ENCODE measurements around the gene IGFBP7.

IGFBP7 gene

DNA sequence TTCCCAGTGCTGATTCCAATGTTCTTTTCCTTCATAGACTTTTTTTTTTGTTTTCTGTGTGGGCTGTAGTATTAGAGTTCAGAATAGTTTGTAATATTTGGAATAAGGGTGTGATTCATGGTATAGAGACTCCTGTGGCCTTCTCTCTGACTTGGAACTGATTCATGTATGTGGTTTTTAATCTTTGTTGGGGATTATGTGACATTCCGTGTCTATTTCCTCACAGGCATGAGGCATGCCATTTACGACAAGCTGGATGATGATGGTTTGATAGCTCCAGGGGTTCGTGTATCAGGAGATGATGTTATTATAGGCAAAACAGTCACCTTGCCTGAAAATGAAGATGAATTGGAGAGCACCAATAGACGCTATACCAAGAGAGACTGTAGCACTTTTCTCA, 87.1 kb downstream of the IGFBP7 start:
- Histone ChIP-seq H3K4me3 (ENCODE audit: low read length) (no peak overlapping the region), H3K9ac (ENCODE audit: low read length) (no peak overlapping the region), H3K9me3 (ENCODE audit: control insufficient read depth, low read length) (no peaks in the 10 kb centered on the region), H3K27me3 (replicated peaks; ENCODE audit: control insufficient read depth, insufficient read depth, low read length) (no peaks in the 10 kb centered on the region), H3K36me3 (ENCODE audit: control insufficient read depth, insufficient read depth, low read length, severe bottlenecking) (peaks cover 83% of the 10 kb centered on the region), H3K4me1 (ENCODE audit: control insufficient read depth, insufficient read depth, low read length) (peaks cover 31% of the 10 kb centered on the region)
- DNase-seq (ENCODE audit: low read depth) = peak; percentile 89

DNA sequence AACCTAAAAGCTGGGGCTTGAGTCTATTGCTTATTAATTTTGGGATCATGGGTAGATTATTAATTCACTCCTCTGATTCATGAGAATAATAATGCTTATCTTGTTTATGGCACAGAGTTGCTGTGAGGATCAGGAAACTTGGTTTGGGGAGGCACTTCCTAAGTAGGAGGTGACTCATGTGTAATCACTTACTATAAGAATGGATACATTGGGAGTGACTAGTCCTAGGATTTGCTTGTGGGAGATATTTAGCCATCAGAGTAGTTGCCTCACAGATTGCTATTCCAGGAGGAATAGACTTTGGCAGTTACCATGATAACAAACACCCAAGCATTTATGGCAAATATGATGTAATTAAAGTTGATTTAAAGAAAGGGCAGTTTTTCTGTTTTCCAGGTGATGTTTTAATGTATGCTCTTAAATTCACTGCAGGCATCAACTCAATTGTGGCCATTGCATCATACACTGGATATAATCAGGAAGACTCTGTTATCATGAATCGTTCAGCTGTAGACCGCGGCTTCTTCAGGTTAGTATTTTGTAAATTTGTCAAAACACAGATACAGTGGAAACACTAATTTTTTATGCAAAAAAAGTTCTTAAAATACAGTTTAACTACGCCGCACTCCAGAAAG, 89.6 kb downstream of the IGFBP7 start:
- Histone ChIP-seq H3K36me3 (ENCODE audit: control insufficient read depth, insufficient read depth, low read length, severe bottlenecking) (peaks cover 82% of the 10 kb centered on the region), H3K4me1 (ENCODE audit: control insufficient read depth, insufficient read depth, low read length) (peaks cover 31% of the 10 kb centered on the region), H3K9me3 (ENCODE audit: control insufficient read depth, low read length) (no peaks in the 10 kb centered on the region), H3K27me3 (replicated peaks; ENCODE audit: control insufficient read depth, insufficient read depth, low read length) (no peaks in the 10 kb centered on the region), H3K4me3 (ENCODE audit: low read length) (no peak overlapping the region), H3K9ac (ENCODE audit: low read length) (no peak overlapping the region)
- DNase-seq (ENCODE audit: low read depth) = peak; percentile 68

DNA sequence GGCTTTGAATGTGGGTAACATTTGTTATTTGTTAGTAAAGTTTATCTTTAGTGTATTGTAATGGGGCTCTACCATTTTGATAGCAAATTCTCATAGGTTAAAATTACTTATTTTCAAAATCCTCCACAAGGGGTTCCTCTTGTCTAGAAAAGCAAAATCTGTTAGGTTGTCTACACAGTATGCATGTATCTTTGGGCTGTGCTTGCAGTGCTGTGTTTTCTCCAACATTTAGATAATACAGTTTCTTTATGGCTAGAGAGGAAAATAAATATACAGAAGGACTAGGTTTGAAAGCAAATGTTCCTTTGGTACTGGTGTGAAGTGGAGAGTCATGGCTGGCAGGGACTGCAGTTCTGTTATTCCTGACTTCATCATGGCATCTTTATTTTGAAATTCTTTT, 91.2 kb downstream of the IGFBP7 start:
- Histone ChIP-seq H3K9ac (ENCODE audit: low read length) (no peak overlapping the region), H3K27me3 (replicated peaks; ENCODE audit: control insufficient read depth, insufficient read depth, low read length) (no peaks in the 10 kb centered on the region), H3K4me3 (ENCODE audit: low read length) (no peak overlapping the region), H3K9me3 (ENCODE audit: control insufficient read depth, low read length) (no peaks in the 10 kb centered on the region), H3K4me1 (ENCODE audit: control insufficient read depth, insufficient read depth, low read length) (peaks cover 31% of the 10 kb centered on the region), H3K36me3 (ENCODE audit: control insufficient read depth, insufficient read depth, low read length, severe bottlenecking) (peaks cover 82% of the 10 kb centered on the region)
- peak; percentile 55 for DNase-seq (ENCODE audit: low read depth)

DNA sequence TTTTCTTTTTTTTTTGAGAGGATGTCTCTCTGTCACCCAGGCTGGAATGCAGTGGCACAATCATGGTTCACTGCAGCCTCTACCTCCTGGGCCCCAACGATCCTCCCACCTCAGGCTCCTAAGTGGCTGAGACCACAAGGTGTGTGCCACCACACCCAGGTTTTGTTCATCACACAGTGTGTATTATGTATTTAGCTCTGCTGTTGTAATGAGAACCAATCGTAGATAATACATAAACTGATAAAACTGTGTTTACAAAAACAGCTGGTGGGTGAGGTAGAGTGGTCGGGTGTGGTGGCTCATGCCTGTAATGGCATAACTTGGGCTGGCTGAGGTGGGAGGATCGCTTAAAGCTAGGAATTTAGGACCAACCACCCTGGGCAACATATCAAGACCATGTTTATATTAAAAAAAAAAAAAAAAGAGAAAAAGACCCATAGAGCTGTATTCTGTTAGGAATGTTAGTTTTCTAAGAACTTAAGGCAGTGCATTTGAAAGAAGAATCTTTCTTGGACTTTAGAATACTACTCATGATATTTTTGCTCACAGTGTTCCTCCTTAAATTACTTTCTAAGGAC, 96.6 kb downstream of the IGFBP7 start:
- H3K4me3 ChIP-seq (ENCODE audit: low read length) = no peak overlapping the region
- peaks cover 92% of the 10 kb centered on the region for H3K36me3 ChIP-seq (ENCODE audit: control insufficient read depth, insufficient read depth, low read length, severe bottlenecking)
- no peaks in the 10 kb centered on the region for H3K27me3 ChIP-seq (replicated peaks; ENCODE audit: control insufficient read depth, insufficient read depth, low read length)
- H3K9ac ChIP-seq (ENCODE audit: low read length) = no peak overlapping the region
- no peak for DNase-seq (ENCODE audit: low read depth)
- no peaks in the 10 kb centered on the region for H3K4me1 ChIP-seq (ENCODE audit: control insufficient read depth, insufficient read depth, low read length)
- no peaks in the 10 kb centered on the region for H3K9me3 ChIP-seq (ENCODE audit: control insufficient read depth, low read length)

DNA sequence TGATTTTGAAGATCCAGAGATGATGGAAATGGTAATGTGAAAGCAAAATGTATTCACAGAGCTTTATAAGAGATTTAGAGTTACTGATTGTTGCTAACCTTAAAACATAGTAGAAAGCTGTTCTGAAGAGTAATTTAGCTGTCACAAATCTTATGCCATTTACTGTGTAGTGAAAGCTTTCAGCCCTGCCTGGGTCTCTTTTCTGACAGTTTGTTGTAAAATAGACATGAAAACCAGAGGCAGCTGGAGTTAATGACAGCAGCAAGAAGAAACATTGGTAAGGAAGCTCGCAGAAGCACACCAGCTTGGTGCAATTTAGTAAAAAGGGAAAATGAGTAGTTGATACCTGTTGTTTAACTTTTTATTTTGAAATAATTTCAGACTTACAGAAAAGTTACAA, 110.4 kb downstream of the IGFBP7 start:
- H3K9ac ChIP-seq (ENCODE audit: low read length) = no peak overlapping the region
- peaks cover 28% of the 10 kb centered on the region for H3K4me1 ChIP-seq (ENCODE audit: control insufficient read depth, insufficient read depth, low read length)
- H3K27me3 ChIP-seq (replicated peaks; ENCODE audit: control insufficient read depth, insufficient read depth, low read length) = no peaks in the 10 kb centered on the region
- H3K4me3 ChIP-seq (ENCODE audit: low read length) = no peak overlapping the region
- H3K36me3 ChIP-seq (ENCODE audit: control insufficient read depth, insufficient read depth, low read length, severe bottlenecking) = peaks cover 71% of the 10 kb centered on the region
- no peaks in the 10 kb centered on the region for H3K9me3 ChIP-seq (ENCODE audit: control insufficient read depth, low read length)
- DNase-seq (ENCODE audit: low read depth) = no peak

DNA sequence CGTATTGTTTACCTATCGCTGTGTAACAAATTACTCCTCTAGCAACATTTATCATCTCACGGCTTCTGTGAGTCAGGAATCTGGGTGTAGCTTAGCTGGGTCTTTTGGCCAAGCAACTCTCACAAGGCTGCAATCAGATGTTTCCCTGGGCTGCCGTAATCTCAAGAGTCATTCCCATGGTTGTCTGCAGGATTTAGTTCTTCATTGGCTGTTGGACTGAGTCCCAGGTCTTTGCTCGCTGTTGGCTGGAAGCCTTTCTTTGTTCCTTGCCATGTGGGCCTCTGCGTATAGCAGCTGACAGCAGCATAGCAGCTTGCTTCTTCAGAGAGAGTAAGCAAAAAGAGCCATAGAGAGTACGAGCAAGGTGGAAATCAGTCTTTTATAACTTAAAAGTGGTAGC, 114.7 kb downstream of the IGFBP7 start:
- no peaks in the 10 kb centered on the region for H3K9me3 ChIP-seq (ENCODE audit: control insufficient read depth, low read length)
- peaks cover 66% of the 10 kb centered on the region for H3K36me3 ChIP-seq (ENCODE audit: control insufficient read depth, insufficient read depth, low read length, severe bottlenecking)
- H3K4me3 ChIP-seq (ENCODE audit: low read length) = peak overlapping the region; percentile 51
- DNase-seq (ENCODE audit: low read depth) = peak; percentile 74
- no peaks in the 10 kb centered on the region for H3K27me3 ChIP-seq (replicated peaks; ENCODE audit: control insufficient read depth, insufficient read depth, low read length)
- H3K4me1 ChIP-seq (ENCODE audit: control insufficient read depth, insufficient read depth, low read length) = peaks cover 28% of the 10 kb centered on the region
- H3K9ac ChIP-seq (ENCODE audit: low read length) = peak overlapping the region; percentile 56

DNA sequence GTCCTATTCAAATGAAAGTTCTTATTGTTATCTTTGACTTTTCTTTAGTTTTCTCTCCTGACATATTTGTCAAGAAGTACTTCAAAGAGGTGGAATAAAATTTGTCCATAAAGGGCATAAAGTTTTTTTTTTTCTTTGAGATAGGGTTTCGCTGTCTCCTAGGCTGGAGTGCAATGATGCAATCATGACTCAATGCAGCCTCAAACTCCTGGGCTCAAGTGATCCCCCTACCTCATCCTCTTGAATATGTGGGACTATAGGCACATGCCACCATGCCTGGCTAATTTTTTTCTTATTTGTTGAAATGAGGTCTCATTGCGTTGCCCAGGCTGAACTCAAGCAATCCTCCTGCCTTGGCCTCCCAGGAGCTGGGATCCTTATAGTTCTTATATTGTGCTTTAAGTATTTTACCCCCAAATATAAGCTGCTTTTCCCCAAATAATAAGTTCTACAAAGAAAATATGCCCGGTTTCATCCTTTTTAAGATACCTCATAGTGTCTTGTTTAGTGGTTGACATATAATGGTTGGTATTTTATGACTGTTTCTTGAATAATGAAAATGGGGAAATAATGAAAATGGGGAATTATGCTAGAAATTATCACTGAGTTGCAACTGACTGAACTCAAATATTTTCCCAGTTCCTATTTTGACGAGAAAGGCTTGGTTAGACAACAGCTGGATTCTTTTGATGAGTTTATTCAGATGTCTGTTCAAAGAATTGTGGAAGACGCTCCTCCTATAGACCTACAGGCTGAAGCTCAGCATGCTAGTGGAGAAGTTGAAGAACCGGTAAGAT, 119.9 kb downstream of the IGFBP7 start:
- peak; percentile 48 for DNase-seq (ENCODE audit: low read depth)
- Histone ChIP-seq H3K27me3 (replicated peaks; ENCODE audit: control insufficient read depth, insufficient read depth, low read length) (no peaks in the 10 kb centered on the region), H3K4me1 (ENCODE audit: control insufficient read depth, insufficient read depth, low read length) (peaks cover 6% of the 10 kb centered on the region), H3K9me3 (ENCODE audit: control insufficient read depth, low read length) (no peaks in the 10 kb centered on the region), H3K9ac (ENCODE audit: low read length) (no peak overlapping the region), H3K36me3 (ENCODE audit: control insufficient read depth, insufficient read depth, low read length, severe bottlenecking) (peaks cover 88% of the 10 kb centered on the region), H3K4me3 (ENCODE audit: low read length) (no peak overlapping the region)

DNA sequence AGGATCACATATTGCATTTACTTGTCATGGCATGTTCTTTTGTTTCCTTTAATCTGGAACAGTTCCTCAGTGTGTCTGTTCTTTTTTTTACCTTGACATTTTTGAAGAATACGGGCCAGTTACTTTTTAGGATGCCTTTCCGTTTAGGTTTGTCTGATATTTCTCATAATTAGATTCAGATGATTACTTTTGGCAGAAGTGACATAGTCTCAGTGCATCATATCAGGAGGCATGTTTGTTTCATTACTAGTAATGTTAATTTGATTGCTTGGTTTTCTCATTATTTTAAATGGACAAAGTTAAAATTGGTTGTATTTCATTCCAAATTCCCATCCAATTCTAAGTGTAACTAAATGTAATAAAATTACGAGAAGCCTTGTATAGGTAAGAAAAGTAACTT, 123.2 kb downstream of the IGFBP7 start:
- Histone ChIP-seq H3K4me3 (ENCODE audit: low read length) (no peak overlapping the region), H3K27me3 (replicated peaks; ENCODE audit: control insufficient read depth, insufficient read depth, low read length) (no peaks in the 10 kb centered on the region), H3K4me1 (ENCODE audit: control insufficient read depth, insufficient read depth, low read length) (peaks cover 5% of the 10 kb centered on the region), H3K36me3 (ENCODE audit: control insufficient read depth, insufficient read depth, low read length, severe bottlenecking) (peaks cover 70% of the 10 kb centered on the region), H3K9me3 (ENCODE audit: control insufficient read depth, low read length) (no peaks in the 10 kb centered on the region), H3K9ac (ENCODE audit: low read length) (no peak overlapping the region)
- DNase-seq (ENCODE audit: low read depth) = no peak

DNA sequence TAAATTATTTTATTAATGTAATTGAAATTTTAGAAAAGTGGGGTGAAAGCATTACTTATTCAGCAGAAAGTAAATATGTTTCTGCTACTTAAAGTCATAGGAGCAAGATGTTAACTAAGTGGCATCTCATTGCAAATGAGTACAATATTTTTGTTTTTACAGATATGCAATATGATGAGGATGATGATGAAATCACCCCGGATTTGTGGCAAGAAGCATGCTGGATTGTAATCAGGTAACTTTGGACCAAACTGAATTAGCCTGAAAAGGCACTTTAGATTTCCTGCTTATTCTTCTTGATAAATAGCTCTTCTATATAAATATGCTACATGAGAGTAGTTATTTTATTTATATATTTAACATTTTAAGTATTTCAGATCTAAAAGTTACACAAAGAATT, 124.0 kb downstream of the IGFBP7 start:
- Histone ChIP-seq H3K9ac (ENCODE audit: low read length) (no peak overlapping the region), H3K4me3 (ENCODE audit: low read length) (no peak overlapping the region), H3K36me3 (ENCODE audit: control insufficient read depth, insufficient read depth, low read length, severe bottlenecking) (peaks cover 66% of the 10 kb centered on the region), H3K9me3 (ENCODE audit: control insufficient read depth, low read length) (no peaks in the 10 kb centered on the region), H3K27me3 (replicated peaks; ENCODE audit: control insufficient read depth, insufficient read depth, low read length) (no peaks in the 10 kb centered on the region), H3K4me1 (ENCODE audit: control insufficient read depth, insufficient read depth, low read length) (peaks cover 13% of the 10 kb centered on the region)
- DNase-seq (ENCODE audit: low read depth) = peak; percentile 27

DNA sequence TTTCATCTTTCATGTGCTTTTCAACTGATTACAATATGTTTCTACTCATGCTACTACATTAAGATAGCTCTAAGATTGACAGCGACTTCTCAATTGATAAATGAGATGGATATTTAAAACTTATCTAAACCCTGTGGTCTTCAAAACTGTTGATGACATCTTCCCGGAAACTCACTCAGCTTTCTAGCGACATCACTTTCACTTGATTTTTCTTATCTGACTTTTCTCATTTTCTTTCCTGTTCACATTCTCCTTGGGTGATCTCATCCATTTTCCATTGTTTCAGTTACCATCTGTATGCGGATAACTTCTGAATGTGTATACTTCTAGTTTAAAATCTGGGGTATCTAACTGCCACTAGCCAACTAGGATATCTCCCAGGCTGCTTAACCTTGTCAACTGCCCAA, 128.4 kb downstream of the IGFBP7 start:
- Histone ChIP-seq H3K36me3 (ENCODE audit: control insufficient read depth, insufficient read depth, low read length, severe bottlenecking) (peaks cover 26% of the 10 kb centered on the region), H3K4me3 (ENCODE audit: low read length) (peak overlapping the region; percentile 2)
- DNase-seq (ENCODE audit: low read depth) = peak; percentile 23

More for the DNA sequence above, 128.4 kb downstream of the IGFBP7 start:
- no peaks in the 10 kb centered on the region for H3K27me3 ChIP-seq (replicated peaks; ENCODE audit: control insufficient read depth, insufficient read depth, low read length)
- no peak overlapping the region for H3K9ac ChIP-seq (ENCODE audit: low read length)
- no peaks in the 10 kb centered on the region for H3K9me3 ChIP-seq (ENCODE audit: control insufficient read depth, low read length)
- H3K4me1 ChIP-seq (ENCODE audit: control insufficient read depth, insufficient read depth, low read length) = peaks cover 27% of the 10 kb centered on the region
